Lung (tissue), 12 donors: ENCODE data around the gene MCOLN3. TPM values are rescaled to one million over a fixed set of nuclear protein-coding genes. Genes with fewer than 3 reads are reported as not detected.

Source experiments
- ATAC-seq: fragments of 200-7000 bp; cut with Tn5 transposase; one replicate; pipeline ENCODE4 v1.9.1; 2020; ENCODE audit warnings: moderate number of reproducible peaks; ENCODE audit not compliant: insufficient read depth, low FRiP score
- DNase-seq, 3 donors: peaks; one replicate each; pipeline ENCODE4 v3.0.0-alpha.2; 2013 to 2017
- H3K27ac ChIP-seq, 2 donors: one replicate each; pipeline ENCODE4 v1.5.1; 2013; ENCODE audit warnings: mild to moderate bottlenecking in 2 of 2, moderate library complexity in 2 of 2, control low read depth in 1 of 2, inconsistent platforms in 1 of 2, low read depth in 1 of 2, low read length in 1 of 2
- H3K27me3 ChIP-seq, 3 donors: one replicate each; pipeline ENCODE4 v1.5.1; 2013; ENCODE audit warnings: low read length in 2 of 3; ENCODE audit not compliant: control insufficient read depth in 3 of 3, insufficient read depth in 3 of 3
- H3K36me3 ChIP-seq, 4 donors: one replicate each; pipeline ENCODE4 v1.5.1; 2013; ENCODE audit warnings: low read length in 4 of 4, mild to moderate bottlenecking in 1 of 4, moderate library complexity in 1 of 4; ENCODE audit not compliant: control insufficient read depth in 4 of 4, insufficient read depth in 4 of 4
- H3K4me1 ChIP-seq, 5 donors: one replicate each; pipeline ENCODE4 v1.5.1; 2013; ENCODE audit warnings: low read length in 5 of 5, mild to moderate bottlenecking in 2 of 5, moderate library complexity in 1 of 5; ENCODE audit not compliant: control insufficient read depth in 5 of 5, insufficient read depth in 5 of 5
- H3K4me3 ChIP-seq: one replicate; pipeline ENCODE4 v1.5.1; 2013; ENCODE audit warnings: mild to moderate bottlenecking, control low read depth, moderate library complexity
- H3K9ac ChIP-seq, 2 donors: one replicate each; pipeline ENCODE4 v1.5.1; 2013; ENCODE audit warnings: low read length in 2 of 2, control low read depth in 1 of 2; ENCODE audit not compliant: insufficient read depth in 1 of 2
- H3K9me3 ChIP-seq, 4 donors: one replicate each; pipeline ENCODE4 v1.5.1; 2013; ENCODE audit warnings: low read length in 3 of 4, mild to moderate bottlenecking in 1 of 4, moderate library complexity in 1 of 4; ENCODE audit not compliant: control insufficient read depth in 4 of 4, insufficient read depth in 3 of 4
- WGBS, 2 donors: extraction: QIAGEN DNeasy Blood & Tissue Kit; methylation state at CpG; one replicate each; pipeline ENCODE4 v1.1.7; 2013; 5-methylcytosine and 5-hydroxymethylcytosine counted together
- polyA plus RNA-seq, 2 donors: library from polyadenylated mRNA; stranded (reverse); fragments of 200-250 nt; gene quantifications; one replicate each; pipeline ENCODE4 v1.2.1, GENCODE V29; 2013
- total RNA-seq, 2 donors: library from RNA; depleted of rRNA in 1 of 2; stranded (reverse); fragments of >200 nt in 1 of 2; gene quantifications; one replicate each; pipeline ENCODE4 v1.2.1, GENCODE V29; 2014 to 2021
- TF ChIP-seq, protein P1 (sequence below): IDR thresholded peaks from 2 replicates; pipeline ENCODE4 v1.5.1; 2012; ENCODE audit warnings: mild to moderate bottlenecking; ENCODE audit errors: control extremely low read depth, extremely low read depth
- donor health status: control.
- donor health status: control.
- donor health status: Bipolar disorder and iron deficiency.
- donor health status: healthy.
- donor health status: DM: yes; HTN: yes; CAD: no.

The MCOLN3 gene
- total and polyA plus RNA-seq, 4 donors: 0.68 to 4.5 (median 2.5) TPM

DNA sequence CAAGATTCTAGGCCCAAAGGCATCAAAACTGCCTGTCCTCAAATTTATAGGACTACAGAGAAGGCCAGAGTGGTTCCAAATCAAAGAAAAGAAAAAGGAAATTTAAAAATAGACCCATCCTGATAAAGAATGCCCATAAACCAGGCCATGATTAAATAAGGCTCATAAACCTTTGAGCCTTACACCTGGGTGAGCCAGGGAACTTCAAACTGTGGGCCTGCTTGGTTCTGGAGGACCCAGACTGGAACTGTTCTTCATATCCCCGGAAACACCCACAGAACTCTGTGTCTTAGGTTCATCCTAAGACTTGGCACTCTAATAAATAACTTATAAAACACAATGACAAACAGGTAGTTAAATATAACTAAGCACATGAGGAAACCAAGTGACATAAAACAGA, 80.2 kb downstream of the MCOLN3 start:
- 88 to 97% methylated on average over 1 of the region's 1 CpG for WGBS, 2 donors
- Histone ChIP-seq H3K9ac (no peak overlapping the region), H3K4me3 (no peak overlapping the region), H3K4me1 (no peaks in the 10 kb centered on the region), H3K9me3 (no peaks in the 10 kb centered on the region), H3K27ac (no peak overlapping the region), H3K27me3 (no peaks in the 10 kb centered on the region), H3K36me3 (peaks cover 0 to 3% (median 0%) of the 10 kb centered on the region in 4 donors)
- ATAC-seq (no peak), DNase-seq (no peak)
- TF ChIP-seq, protein P1, sequence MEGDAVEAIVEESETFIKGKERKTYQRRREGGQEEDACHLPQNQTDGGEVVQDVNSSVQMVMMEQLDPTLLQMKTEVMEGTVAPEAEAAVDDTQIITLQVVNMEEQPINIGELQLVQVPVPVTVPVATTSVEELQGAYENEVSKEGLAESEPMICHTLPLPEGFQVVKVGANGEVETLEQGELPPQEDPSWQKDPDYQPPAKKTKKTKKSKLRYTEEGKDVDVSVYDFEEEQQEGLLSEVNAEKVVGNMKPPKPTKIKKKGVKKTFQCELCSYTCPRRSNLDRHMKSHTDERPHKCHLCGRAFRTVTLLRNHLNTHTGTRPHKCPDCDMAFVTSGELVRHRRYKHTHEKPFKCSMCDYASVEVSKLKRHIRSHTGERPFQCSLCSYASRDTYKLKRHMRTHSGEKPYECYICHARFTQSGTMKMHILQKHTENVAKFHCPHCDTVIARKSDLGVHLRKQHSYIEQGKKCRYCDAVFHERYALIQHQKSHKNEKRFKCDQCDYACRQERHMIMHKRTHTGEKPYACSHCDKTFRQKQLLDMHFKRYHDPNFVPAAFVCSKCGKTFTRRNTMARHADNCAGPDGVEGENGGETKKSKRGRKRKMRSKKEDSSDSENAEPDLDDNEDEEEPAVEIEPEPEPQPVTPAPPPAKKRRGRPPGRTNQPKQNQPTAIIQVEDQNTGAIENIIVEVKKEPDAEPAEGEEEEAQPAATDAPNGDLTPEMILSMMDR: no peak

Other genes starting within 250 kb of the MCOLN3 start
- gene LPAR3, start 155.3 kb downstream of the MCOLN3 start, total RNA-seq: 1 to 10 TPM; 8.3 TPM
- 1 to 10 TPM in 1 of 2 donors, under 1 TPM in 1; 0.98 to 2.3 TPM for gene LPAR3, start 155.3 kb downstream of the MCOLN3 start, polyA plus RNA-seq
- gene MCOLN2, start 51.4 kb downstream of the MCOLN3 start, total RNA-seq: 10 to 100 TPM in 1 of 2 donors, 1 to 10 TPM in 1; 5.0 to 17.1 TPM
- 1 to 10 TPM; 4.2 to 9.8 TPM for gene MCOLN2, start 51.4 kb downstream of the MCOLN3 start, polyA plus RNA-seq
- gene SYDE2, start 152.5 kb upstream of the MCOLN3 start, total RNA-seq: 10 to 100 TPM; 18.3 to 48.9 TPM
- 1 to 10 TPM; 1.9 to 2.4 TPM for gene SYDE2, start 152.5 kb upstream of the MCOLN3 start, polyA plus RNA-seq
- gene C1orf52, start 211.2 kb upstream of the MCOLN3 start, total RNA-seq: 10 to 100 TPM; 20.9 to 38.2 TPM
- gene C1orf52, start 211.2 kb upstream of the MCOLN3 start, polyA plus RNA-seq: 10 to 100 TPM; 18.8 to 35.7 TPM
- gene BCL10, start 228.1 kb upstream of the MCOLN3 start, total RNA-seq: 10 to 100 TPM; 26.2 to 32.3 TPM
- 10 to 100 TPM in 1 of 2 donors, 1 to 10 TPM in 1; 9.9 to 11.3 TPM for gene BCL10, start 228.1 kb upstream of the MCOLN3 start, polyA plus RNA-seq